ENCODE measurements around the gene RBX1.

Gene RBX1

DNA sequence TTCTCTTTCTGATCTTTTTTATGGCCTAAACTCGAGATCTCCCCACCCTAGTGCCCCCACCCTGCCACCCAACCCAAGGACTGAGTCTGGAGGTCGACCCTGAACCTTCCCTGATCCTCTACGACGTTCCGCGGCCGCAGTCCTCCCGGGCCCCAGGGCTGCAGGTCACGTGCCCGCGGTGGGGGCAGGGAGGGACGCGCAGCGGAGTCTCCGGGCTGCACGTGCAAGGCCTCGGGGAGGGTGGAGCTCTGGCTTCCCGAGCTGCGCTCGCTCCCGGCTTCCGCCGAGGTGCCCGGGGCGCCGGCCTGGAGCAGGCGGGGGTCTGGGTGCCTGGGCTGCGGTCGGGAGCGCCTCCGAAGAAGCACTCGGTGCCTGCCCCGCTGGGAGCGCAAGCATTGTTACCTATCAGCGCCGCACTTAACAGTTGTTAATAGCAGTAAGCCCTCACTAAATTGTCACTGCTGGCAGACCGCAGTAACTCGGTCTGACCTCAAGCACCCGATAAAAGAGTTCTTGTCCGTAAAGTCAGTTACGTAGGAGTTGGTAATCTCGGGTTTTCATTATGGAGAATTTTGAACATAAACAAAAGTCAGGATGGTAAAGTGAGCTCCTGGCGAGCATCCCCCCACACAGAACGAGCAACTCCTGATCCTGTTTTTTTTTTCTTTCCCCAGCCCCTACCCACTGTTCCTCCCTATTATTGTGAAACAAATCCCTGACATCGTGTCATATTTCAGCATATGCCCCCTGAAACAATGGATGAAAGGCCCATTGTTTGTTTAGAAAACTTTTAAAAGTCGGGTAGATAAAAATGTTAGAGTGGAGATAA, 71.5 kb downstream of the RBX1 start:
- peak; percentile 92 to 97 (median 94) for DNase-seq
